HG03521 (cell line): ENCODE results near the gene SCUBE1.
"Not testable (repeated sequence)": the region's sequence is repeated elsewhere in the genome, so short reads cannot be mapped to it uniquely, and the experiment has no call there.

Source experiments
- ATAC-seq: cut with Tn5 transposase; IDR thresholded peaks from one replicate; pipeline ENCODE4 v1.9.1; 2021; ENCODE audit warnings: mild to moderate bottlenecking, moderate library complexity; ENCODE audit not compliant: unreplicated experiment

The SCUBE1 gene

GRCh38 chr22:43360576-43360975 lies 17.4 kb upstream of the SCUBE1 start:
- no peak for ATAC-seq

- no peak for ATAC-seq
Observed at GRCh38 chr22:43356881-43357280, 13.7 kb upstream of the SCUBE1 start.

- ATAC-seq: not testable (repeated sequence)
Observed at GRCh38 chr22:43355688-43356087, 12.5 kb upstream of the SCUBE1 start.

- ATAC-seq: no peak
Observed at GRCh38 chr22:43351966-43352345, 8.8 kb upstream of the SCUBE1 start.

GRCh38 chr22:43349636-43350035 lies 6.5 kb upstream of the SCUBE1 start:
- no peak for ATAC-seq

GRCh38 chr22:43346521-43346929 lies 3.4 kb upstream of the SCUBE1 start:
- no peak for ATAC-seq

- ATAC-seq: no peak
Observed at GRCh38 chr22:43345761-43346301, 2.7 kb upstream of the SCUBE1 start.

- no peak for ATAC-seq
Observed at GRCh38 chr22:43345356-43345755, 2.2 kb upstream of the SCUBE1 start.

GRCh38 chr22:43344520-43344787 lies 1.3 kb upstream of the SCUBE1 start:
- ATAC-seq: no peak

- ATAC-seq: no peak
Observed at GRCh38 chr22:43343670-43344519, 723 bp upstream of the SCUBE1 start.

- no peak for ATAC-seq
Observed at GRCh38 chr22:43342347-43343261, 568 bp downstream of the SCUBE1 start.

GRCh38 chr22:43341565-43341964 lies 1.6 kb downstream of the SCUBE1 start:
- no peak for ATAC-seq

- ATAC-seq: no peak
Observed at GRCh38 chr22:43338766-43339345, 4.3 kb downstream of the SCUBE1 start.

GRCh38 chr22:43337946-43338345 lies 5.2 kb downstream of the SCUBE1 start:
- no peak for ATAC-seq

GRCh38 chr22:43337385-43337784 lies 5.8 kb downstream of the SCUBE1 start:
- ATAC-seq: no peak

- no peak for ATAC-seq
Observed at GRCh38 chr22:43334378-43334777, 8.8 kb downstream of the SCUBE1 start.

GRCh38 chr22:43333978-43334377 lies 9.2 kb downstream of the SCUBE1 start:
- ATAC-seq: no peak

GRCh38 chr22:43333156-43333555 lies 10.0 kb downstream of the SCUBE1 start:
- no peak for ATAC-seq

- ATAC-seq: no peak
Observed at GRCh38 chr22:43331698-43332097, 11.5 kb downstream of the SCUBE1 start.

GRCh38 chr22:43331069-43331451 lies 12.1 kb downstream of the SCUBE1 start:
- ATAC-seq: no peak
